Uterus (tissue), 4 donors: Measurements from ENCODE around the gene SH3BP2. TPM values are rescaled to one million over a fixed set of nuclear protein-coding genes. Genes with fewer than 3 reads are reported as not detected.

Source experiments
- DNase-seq, 2 donors: peaks; one replicate each; pipeline ENCODE4 v3.0.0-alpha.2; 2019 to 2020
- H3K27ac ChIP-seq, 2 donors: fragments of 200-600 bp; sonication (generic); 1 replicate in 1 of 2; 2 replicates in 1 of 2; pipeline ENCODE4 v1.5.1; 2016 to 2018
- H3K27me3 ChIP-seq, 2 donors: fragments of 200-600 bp; sonication (generic); one replicate each; pipeline ENCODE4 v1.5.1; 2018 to 2019; ENCODE audit warnings: control low read depth in 1 of 2
- H3K36me3 ChIP-seq, 2 donors: fragments of 200-600 bp; sonication (generic); one replicate each; pipeline ENCODE4 v1.5.1; 2019; ENCODE audit warnings: control low read depth in 1 of 2
- H3K4me1 ChIP-seq, 2 donors: fragments of 200-600 bp; sonication (generic); one replicate each; pipeline ENCODE4 v1.5.1; 2018 to 2019; ENCODE audit warnings: control low read depth in 1 of 2
- H3K4me3 ChIP-seq, 2 donors: fragments of 200-600 bp; sonication (generic); 1 replicate in 1 of 2; 2 replicates in 1 of 2; pipeline ENCODE4 v1.5.1; 2018 to 2019; ENCODE audit warnings: mild to moderate bottlenecking in 1 of 2
- H3K9me3 ChIP-seq, 2 donors: fragments of 200-600 bp; sonication (generic); one replicate each; pipeline ENCODE4 v1.5.1; 2019; ENCODE audit warnings: control low read depth in 1 of 2
- POLR2A ChIP-seq, 2 donors: fragments of 450-650 bp; IDR thresholded peaks; one replicate each; pipeline ENCODE4 v1.6.1; 2016; ENCODE audit warnings: antibody characterized with exemption in 2 of 2, mild to moderate bottlenecking in 1 of 2, moderate library complexity in 1 of 2
- intact Hi-C: fragments of 100-400 bp; cut with DNase I; formaldehyde crosslinking; loops from one replicate; pipeline ENCODE4 v1.15.1; 2023; ENCODE audit warnings: low total_unique reads
- total RNA-seq, 4 donors: library from RNA; depleted of rRNA in 3 of 4; stranded (reverse); fragments of >200 nt in 3 of 4; gene quantifications; one replicate each; pipeline versions ENCODE4 v1.1.0 to v1.2.4, GENCODE V29; 2014 to 2023
- TF ChIP-seq, protein P1 (sequence below), 4 experiments: fragments of 200-600 bp in 2 of 4; fragments of 450-650 bp in 2 of 4; sonication (generic) in 2 of 4; IDR thresholded peaks; one replicate each; pipeline ENCODE4 v1.5.1; 2016 to 2019; ENCODE audit warnings: antibody characterized with exemption in 4 of 4, mild to moderate bottlenecking in 2 of 4, moderate library complexity in 1 of 4
- donor health status: DM: yes; HTN: yes; CAD: no.

The SH3BP2 gene
- total RNA-seq, 4 donors from 2014 or later = 6.4 to 50.0 (median 29.3) TPM

GRCh38 chr4:2793586-2794485, 951 bp downstream of the SH3BP2 start:
- Histone ChIP-seq H3K4me1 (peaks cover 0 to 9% of the 10 kb centered on the region in 2 donors), H3K4me3 (peak overlapping the region; percentile 26 to 56), H3K9me3 (no peaks in the 10 kb centered on the region), H3K27ac (peak overlapping the region; percentile 22 to 39), H3K36me3 (no peaks in the 10 kb centered on the region), H3K27me3 (no peaks in the 10 kb centered on the region)
- TF ChIP-seq, protein P1, sequence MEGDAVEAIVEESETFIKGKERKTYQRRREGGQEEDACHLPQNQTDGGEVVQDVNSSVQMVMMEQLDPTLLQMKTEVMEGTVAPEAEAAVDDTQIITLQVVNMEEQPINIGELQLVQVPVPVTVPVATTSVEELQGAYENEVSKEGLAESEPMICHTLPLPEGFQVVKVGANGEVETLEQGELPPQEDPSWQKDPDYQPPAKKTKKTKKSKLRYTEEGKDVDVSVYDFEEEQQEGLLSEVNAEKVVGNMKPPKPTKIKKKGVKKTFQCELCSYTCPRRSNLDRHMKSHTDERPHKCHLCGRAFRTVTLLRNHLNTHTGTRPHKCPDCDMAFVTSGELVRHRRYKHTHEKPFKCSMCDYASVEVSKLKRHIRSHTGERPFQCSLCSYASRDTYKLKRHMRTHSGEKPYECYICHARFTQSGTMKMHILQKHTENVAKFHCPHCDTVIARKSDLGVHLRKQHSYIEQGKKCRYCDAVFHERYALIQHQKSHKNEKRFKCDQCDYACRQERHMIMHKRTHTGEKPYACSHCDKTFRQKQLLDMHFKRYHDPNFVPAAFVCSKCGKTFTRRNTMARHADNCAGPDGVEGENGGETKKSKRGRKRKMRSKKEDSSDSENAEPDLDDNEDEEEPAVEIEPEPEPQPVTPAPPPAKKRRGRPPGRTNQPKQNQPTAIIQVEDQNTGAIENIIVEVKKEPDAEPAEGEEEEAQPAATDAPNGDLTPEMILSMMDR (IDR thresholded peaks at IDR 0.05) = no peak
- no peak for TF ChIP-seq POLR2A (IDR thresholded peaks at IDR 0.05)
- intact Hi-C loops = no loop called here
- peak; percentile 27 to 37 for DNase-seq

DNA sequence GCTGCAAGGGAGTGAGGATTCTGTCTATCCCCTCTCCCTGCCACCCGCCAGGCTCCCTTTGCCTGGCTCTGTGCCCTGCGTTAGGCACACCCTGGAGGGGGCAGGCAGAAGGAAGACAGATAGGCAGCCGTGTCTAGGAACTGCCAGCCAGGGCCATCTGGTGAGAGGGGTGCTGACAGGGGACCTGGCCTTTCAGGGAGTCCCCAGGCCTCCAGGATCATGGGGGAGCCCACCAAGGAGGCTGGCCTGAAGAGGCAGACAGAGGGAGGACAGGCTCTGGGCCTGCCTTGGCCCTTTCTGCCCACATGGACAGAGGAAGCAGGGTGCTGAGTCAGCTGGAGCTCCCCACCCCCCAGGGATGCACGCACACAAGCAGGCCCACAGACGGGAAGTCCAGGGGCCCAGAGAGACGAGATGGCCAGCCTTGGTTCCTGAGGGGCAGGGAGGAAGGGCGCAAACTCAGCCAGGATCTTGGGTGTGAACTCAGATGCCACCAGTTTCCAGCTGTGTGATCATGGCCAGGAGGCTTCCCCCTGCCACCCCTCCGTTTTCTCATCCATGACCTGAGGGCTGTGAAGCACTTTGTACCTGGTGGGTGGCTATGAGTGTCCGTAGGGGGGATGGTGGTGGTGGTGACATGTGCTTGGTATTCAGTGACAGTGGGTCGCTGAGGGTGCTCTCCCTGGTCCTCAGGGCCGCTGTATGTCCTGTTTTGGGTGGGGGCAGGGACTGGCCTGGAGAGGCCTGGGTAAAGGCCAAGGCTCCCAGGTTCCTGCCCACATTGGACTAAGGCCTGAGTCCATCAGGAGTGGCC, 1.8 kb downstream of the SH3BP2 start:
- Histone ChIP-seq H3K4me3 (no peak overlapping the region), H3K9me3 (no peaks in the 10 kb centered on the region), H3K4me1 (peaks cover 0 to 9% of the 10 kb centered on the region in 2 donors), H3K27ac (peak overlapping the region; percentile 12 to 39), H3K27me3 (no peaks in the 10 kb centered on the region), H3K36me3 (no peaks in the 10 kb centered on the region)
- intact Hi-C loops = no loop called here
- peak in 1 of 2 donors; percentile 26 for DNase-seq
- TF ChIP-seq, protein P1 (IDR thresholded peaks at IDR 0.05) = no peak

DNA sequence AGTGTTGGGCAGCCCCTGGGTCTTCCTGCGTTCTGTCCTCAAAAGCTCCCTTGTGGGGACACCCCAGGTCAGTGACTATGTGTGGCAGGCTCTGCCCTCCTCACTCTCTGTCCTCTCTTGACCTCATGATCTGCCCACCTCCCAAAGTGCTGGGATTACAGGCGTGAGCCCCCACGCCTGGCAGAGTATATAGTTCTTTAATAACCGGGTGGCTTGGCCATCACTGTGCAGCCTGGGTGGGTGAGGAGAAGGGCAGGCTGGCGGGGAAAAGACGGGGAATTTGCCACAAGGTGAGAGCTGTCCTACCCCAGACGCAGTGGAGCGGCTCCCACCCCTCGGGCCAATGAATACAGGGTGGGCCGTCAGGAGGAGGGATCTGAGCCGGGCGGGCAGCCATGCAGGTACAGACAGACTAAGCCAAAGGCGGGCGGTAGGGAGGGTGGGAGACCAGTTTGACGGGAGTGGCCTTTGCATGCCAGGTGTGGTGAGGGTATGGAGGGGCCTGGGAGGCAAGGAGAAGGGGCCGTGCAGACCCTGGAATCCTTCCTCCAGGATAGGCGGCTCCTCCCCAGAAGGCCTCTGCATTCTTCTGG, 2.5 kb downstream of the SH3BP2 start:
- DNase-seq = no peak
- Histone ChIP-seq H3K4me3 (no peak overlapping the region), H3K27me3 (no peaks in the 10 kb centered on the region), H3K4me1 (peaks cover 0 to 10% of the 10 kb centered on the region in 2 donors), H3K27ac (no peak overlapping the region), H3K9me3 (no peaks in the 10 kb centered on the region), H3K36me3 (no peaks in the 10 kb centered on the region)
- TF ChIP-seq POLR2A (IDR thresholded peaks at IDR 0.05) = no peak
- TF ChIP-seq, protein P1 (IDR thresholded peaks at IDR 0.05) = no peak
- intact Hi-C loops = no loop called here

DNA sequence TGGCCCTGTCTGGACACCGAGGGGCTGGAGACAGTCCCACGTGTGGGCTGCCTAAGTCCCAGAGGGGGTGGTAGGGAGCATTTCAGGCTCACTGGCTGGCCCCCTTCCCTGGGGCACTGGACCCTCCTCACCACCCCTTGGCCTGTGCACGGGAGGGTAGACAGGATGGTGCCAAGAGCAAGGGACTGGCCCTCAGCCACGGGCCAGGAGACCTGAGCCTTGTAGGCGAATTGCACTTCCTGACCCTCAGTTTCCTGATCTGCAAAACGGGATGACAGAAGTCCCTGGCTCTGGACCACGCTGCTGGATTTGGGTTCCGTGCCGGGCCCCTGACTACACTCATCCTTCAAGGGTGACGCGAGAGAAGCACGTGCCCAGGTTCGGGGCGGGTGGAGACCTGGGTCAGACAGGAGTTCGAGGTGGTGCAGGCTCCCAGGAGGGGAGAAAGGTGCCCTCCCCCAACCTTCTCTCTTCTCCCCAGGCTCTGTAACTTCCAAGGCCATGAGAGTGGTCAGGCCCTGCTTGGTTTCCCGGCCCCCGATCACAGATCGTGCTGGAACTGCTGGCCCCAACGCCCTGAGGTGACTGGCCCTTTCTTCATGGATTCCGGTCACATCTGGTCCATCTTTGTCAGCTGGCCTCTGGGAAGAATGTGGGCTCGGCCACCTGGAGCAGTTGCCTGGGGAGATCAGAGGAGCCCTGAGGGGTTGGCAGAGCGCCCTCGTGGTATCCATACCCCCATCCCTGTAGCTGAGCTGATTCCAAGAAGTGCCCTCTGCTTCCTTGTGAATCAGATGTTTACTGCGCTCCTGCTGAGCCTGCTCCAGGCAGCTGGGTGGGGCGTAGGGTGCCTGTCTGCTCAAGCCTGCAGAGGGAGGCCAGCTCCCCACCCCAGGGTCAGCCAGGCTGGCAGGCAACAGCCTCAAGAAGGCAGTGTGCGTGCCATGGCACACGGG, 3.3 kb downstream of the SH3BP2 start:
- H3K4me3 ChIP-seq = no peak overlapping the region
- H3K27ac ChIP-seq = peak overlapping the region in 1 of 2 donors; percentile 17
- no peaks in the 10 kb centered on the region for H3K9me3 ChIP-seq
- intact Hi-C loops = no loop called here
- no peak for TF ChIP-seq POLR2A (IDR thresholded peaks at IDR 0.05)
- TF ChIP-seq, protein P1 (IDR thresholded peaks at IDR 0.05) = no peak
- no peaks in the 10 kb centered on the region for H3K36me3 ChIP-seq
- DNase-seq = peak in 1 of 2 donors; percentile 15
- H3K4me1 ChIP-seq = peaks cover 0 to 16% of the 10 kb centered on the region in 2 donors
- no peaks in the 10 kb centered on the region for H3K27me3 ChIP-seq
